ENCODE results near the gene STK38L.

The STK38L gene

DNA sequence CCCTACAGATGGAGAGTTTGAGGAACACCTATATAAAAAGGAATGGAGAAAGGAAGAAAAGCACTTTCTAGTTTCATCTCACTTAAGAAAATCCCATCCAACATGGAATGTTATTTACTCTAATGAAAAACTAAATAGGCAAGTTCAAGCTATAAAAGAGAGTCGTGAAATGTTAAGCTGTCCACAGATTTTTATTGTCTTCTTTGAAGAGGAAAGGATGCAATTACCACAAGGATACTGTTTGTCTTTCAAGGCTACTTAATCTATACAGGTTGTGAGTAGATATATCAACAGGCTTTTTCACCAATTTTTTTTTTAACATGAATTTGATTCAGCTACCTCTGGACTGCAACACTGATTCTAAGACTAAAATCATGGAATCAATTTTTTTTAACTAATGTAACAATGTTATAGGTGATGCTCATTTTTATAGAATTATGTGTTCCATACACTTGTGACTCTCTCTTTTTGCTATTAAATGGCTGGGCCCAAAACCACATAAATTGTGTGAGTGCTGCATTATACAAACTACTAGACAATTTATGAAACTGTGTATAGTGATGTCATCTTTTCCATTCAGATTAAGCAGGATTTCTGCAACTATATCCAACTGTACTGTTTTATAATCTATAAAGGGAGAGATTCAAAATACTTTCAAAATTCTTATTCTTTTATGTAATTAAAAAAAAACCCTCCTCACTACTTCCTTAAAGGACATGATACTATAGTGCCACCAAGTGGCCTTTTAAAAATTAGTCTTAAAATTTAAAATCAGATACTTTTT is 61.8 kb downstream of the STK38L start:
- Mint-ChIP-seq H3K27ac (no peak overlapping the region), H3K27me3 (no peaks in the 10 kb centered on the region), H3K9me3 (no peaks in the 10 kb centered on the region), H3K4me3 (no peak overlapping the region), H3K4me1 (ENCODE audit: low read depth) (peaks cover 15% of the 10 kb centered on the region), H3K36me3 (ENCODE audit: low read depth) (peaks cover 29% of the 10 kb centered on the region)

DNA sequence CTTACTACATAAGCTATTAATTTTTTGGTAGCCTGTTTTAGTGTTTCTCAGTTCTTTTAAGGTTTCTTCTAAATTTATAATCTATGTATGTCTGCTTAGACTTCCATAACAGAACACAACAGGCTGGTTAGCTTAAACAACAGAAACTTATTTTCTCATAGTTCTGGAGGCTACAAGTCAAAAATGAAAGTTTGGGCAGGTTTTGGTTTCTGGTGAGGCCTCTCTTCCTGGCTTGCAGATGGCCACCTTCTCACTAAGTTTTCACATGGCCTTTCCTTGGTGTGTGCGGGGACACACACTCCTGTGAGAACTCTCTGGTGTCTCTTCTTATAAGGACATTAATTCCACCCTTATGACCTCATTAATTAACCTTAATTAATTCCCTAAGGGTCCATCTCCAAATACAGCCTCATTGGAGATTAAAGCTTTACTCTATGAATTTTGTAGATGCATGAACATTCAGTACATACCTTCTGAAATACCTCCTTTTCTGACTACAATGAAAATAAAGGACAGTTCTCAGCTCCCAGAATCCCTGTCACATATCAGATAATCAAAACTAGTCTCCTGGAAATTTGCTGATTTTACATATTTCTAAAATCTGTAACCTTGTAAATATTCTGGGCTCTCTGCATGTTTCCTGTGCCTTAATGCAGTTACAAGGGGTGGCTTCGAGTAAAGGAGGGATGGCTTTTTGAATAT is 65.4 kb downstream of the STK38L start:
- Mint-ChIP-seq H3K27me3 (no peaks in the 10 kb centered on the region), H3K36me3 (ENCODE audit: low read depth) (peaks cover 38% of the 10 kb centered on the region), H3K27ac (peak overlapping the region; percentile 31), H3K9me3 (no peaks in the 10 kb centered on the region), H3K4me3 (no peak overlapping the region), H3K4me1 (ENCODE audit: low read depth) (peaks cover 15% of the 10 kb centered on the region)

DNA sequence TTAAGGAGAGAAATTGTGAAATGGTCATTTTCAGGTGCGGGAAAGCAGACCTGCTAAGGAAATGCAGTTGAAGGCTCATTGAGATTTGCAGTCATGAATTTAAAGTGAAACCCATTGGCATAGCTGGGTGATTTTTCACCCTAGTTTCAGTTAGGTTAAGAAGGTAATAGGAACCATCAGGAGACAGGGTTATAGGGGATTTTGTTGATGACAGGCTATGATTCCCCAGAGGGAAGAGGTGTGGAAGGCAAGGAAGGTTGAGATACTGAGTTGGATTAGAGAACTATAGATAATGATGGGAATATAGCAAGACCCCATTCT is 65.9 kb downstream of the STK38L start:
- Mint-ChIP-seq H3K4me1 (ENCODE audit: low read depth) (peaks cover 15% of the 10 kb centered on the region), H3K4me3 (no peak overlapping the region), H3K27ac (peak overlapping the region; percentile 31), H3K9me3 (no peaks in the 10 kb centered on the region), H3K27me3 (no peaks in the 10 kb centered on the region), H3K36me3 (ENCODE audit: low read depth) (peaks cover 43% of the 10 kb centered on the region)

DNA sequence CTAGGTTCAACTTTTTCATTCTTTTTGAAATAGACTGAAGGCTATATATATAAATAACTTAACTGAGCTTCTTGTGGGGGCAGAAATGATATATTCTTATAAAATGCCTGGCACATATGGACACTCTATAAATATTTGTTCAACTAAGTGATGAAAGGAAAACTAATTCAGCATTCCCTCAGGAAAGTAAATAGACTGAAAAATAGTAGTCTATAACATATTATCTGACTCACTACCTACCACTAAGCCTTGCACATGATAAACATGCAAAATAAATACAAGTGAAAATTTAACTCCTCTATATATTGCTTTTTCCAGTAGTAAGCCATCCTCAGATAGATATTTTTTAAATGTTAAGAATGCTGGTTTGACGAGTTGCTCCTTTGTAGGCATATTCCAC is 72.9 kb downstream of the STK38L start:
- Mint-ChIP-seq H3K9me3 (no peaks in the 10 kb centered on the region), H3K36me3 (ENCODE audit: low read depth) (peaks cover 40% of the 10 kb centered on the region), H3K27me3 (no peaks in the 10 kb centered on the region), H3K4me1 (ENCODE audit: low read depth) (no peaks in the 10 kb centered on the region), H3K4me3 (no peak overlapping the region), H3K27ac (no peak overlapping the region)

DNA sequence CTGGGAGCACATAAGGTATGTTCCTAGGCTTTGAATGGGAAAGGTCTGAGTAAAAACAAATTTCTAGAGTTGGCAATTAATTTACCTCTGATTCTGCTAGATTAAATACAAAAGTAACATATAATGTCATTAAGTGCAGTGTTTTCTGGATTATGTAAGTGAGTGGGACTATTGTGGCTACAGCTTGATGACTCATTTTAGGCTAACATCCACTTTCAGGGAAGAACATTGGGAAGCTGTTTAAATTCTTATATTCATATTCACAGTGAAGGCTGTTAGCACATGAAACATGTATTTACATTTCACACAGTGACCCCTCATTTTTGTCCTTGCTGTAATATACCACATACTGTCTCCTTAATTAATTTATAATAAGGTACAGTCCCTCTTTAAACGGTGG is 75.3 kb downstream of the STK38L start:
- no peak overlapping the region for H3K4me3 Mint-ChIP-seq
- H3K27ac Mint-ChIP-seq, result no peak overlapping the region
- H3K4me1 Mint-ChIP-seq (ENCODE audit: low read depth), result peaks cover 2% of the 10 kb centered on the region
- peaks cover 31% of the 10 kb centered on the region for H3K36me3 Mint-ChIP-seq (ENCODE audit: low read depth)
- no peaks in the 10 kb centered on the region for H3K27me3 Mint-ChIP-seq
- H3K9me3 Mint-ChIP-seq, result no peaks in the 10 kb centered on the region

DNA sequence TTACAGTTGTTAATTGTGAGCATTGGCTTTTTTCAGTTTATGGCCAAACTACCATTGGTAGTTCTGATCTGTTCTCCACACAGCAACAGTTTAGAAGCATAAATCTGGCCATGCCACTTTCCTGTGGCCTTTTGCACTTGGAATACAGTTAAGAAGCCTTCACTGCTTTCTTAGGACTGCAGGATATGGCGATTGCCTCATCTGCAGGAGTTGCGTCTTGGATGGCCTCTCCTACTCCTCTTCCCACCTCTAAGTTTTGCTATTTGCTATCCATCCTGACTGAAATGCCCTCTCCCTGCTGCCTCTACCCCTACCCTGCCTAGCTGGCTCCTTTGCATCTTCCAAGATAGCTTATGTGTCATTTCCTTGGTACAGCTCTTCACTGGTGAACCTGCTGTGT is 75.8 kb downstream of the STK38L start:
- no peaks in the 10 kb centered on the region for H3K27me3 Mint-ChIP-seq
- no peak overlapping the region for H3K4me3 Mint-ChIP-seq
- H3K27ac Mint-ChIP-seq, result no peak overlapping the region
- no peaks in the 10 kb centered on the region for H3K9me3 Mint-ChIP-seq
- H3K36me3 Mint-ChIP-seq (ENCODE audit: low read depth), result peaks cover 26% of the 10 kb centered on the region
- H3K4me1 Mint-ChIP-seq (ENCODE audit: low read depth), result peaks cover 4% of the 10 kb centered on the region

DNA sequence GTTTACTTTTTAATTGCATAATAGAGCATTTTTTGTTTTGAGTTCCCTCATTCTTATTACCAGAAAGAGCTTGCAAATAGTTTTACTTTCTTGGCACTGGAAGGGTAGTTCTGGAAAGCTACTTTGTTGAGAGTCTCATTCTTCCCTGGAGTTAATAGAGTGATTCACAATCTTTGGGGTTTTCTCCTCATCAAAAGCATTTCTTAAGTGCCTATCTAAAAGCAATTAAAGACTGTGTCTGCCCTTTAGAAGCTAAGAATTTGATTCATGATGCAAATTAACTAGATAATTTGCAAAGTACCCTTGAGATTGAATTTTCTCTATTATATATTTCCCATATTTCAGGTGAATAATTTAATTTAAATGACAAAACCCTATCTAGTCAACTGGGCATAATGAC is 80.4 kb downstream of the STK38L start:
- H3K36me3 Mint-ChIP-seq (ENCODE audit: low read depth), result peaks cover 29% of the 10 kb centered on the region
- no peaks in the 10 kb centered on the region for H3K27me3 Mint-ChIP-seq
- no peaks in the 10 kb centered on the region for H3K9me3 Mint-ChIP-seq
- no peak overlapping the region for H3K27ac Mint-ChIP-seq
- H3K4me1 Mint-ChIP-seq (ENCODE audit: low read depth), result peaks cover 10% of the 10 kb centered on the region
- no peak overlapping the region for H3K4me3 Mint-ChIP-seq

DNA sequence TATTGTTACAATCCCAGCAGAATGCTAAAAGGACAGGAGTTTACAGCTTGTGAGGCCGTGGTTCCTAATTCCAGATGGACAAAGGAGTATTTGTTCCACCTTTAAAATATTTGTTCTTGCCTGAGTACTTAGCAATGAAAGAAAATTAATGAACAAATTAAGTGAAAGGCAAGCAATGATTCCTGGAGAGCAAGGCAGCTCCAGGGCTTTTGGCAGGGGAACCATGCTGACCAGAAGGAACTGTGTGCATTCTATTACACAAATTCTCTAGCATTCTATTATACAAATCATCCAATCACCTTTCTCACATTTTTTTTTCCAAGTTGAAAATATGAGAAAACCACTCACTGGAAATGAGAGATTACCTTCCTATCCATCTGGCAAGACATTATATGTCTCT is 86.8 kb downstream of the STK38L start:
- H3K9me3 Mint-ChIP-seq, result no peaks in the 10 kb centered on the region
- peak overlapping the region; percentile 90 for H3K4me3 Mint-ChIP-seq
- peaks cover 17% of the 10 kb centered on the region for H3K36me3 Mint-ChIP-seq (ENCODE audit: low read depth)
- H3K27me3 Mint-ChIP-seq, result peaks cover 25% of the 10 kb centered on the region
- H3K27ac Mint-ChIP-seq, result peak overlapping the region; percentile 76
- H3K4me1 Mint-ChIP-seq (ENCODE audit: low read depth), result peaks cover 47% of the 10 kb centered on the region

DNA sequence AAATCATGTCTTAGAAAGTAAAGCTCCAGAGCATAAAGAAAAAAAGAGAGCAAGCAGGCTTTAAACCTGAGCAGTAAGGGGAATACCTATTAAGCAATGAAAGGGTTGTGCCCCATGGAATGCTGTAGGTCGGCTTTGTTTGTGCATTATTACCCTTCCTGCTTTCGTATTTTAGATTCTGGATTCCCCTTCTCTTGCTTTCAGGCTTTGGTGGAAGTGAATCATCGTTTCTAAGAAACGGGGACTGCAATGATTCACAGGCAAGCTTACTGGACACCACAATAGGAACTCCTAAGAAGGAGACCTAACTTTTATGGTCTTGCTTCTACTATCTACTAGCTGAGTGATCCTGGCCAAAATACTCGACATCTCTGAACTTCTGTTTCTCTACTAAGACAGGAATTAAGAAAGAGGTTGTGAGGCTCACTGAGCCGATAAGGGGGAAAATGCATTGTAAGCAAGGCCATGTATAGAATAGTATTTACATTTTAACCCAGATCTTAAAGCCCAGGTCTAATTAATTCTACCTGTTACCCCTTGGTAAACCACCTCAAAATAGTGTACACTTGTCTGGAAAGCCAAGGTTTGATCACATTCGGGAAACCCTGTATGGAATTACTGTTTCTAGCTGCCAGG is 87.3 kb downstream of the STK38L start:
- Mint-ChIP-seq H3K4me1 (ENCODE audit: low read depth) (peaks cover 47% of the 10 kb centered on the region), H3K9me3 (no peaks in the 10 kb centered on the region), H3K27ac (peak overlapping the region; percentile 76), H3K27me3 (peaks cover 30% of the 10 kb centered on the region), H3K36me3 (ENCODE audit: low read depth) (peaks cover 12% of the 10 kb centered on the region), H3K4me3 (peak overlapping the region; percentile 90)

DNA sequence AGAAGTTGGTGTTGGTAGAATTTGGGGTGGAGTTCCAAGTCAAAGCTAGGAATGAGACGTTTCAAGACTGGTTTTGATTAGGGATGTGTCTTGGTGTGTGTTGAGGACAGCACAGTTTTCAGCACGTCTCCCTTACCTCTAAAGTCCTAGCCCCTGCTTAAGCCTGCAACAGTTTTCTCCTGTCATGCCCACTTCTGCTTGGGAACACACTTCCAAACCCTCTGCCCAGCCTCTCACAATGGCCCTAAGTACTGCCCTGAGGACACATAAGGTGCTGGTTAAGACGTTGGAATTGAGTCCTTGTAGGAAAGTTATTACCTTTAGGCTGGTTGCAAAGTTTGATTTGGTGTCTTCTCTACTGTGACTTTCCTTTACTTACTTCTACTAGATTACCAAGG is 87.8 kb downstream of the STK38L start:
- Mint-ChIP-seq H3K9me3 (no peaks in the 10 kb centered on the region), H3K36me3 (ENCODE audit: low read depth) (peaks cover 7% of the 10 kb centered on the region), H3K27me3 (peaks cover 30% of the 10 kb centered on the region), H3K4me1 (ENCODE audit: low read depth) (peaks cover 47% of the 10 kb centered on the region), H3K27ac (peak overlapping the region; percentile 76), H3K4me3 (peak overlapping the region; percentile 90)

DNA sequence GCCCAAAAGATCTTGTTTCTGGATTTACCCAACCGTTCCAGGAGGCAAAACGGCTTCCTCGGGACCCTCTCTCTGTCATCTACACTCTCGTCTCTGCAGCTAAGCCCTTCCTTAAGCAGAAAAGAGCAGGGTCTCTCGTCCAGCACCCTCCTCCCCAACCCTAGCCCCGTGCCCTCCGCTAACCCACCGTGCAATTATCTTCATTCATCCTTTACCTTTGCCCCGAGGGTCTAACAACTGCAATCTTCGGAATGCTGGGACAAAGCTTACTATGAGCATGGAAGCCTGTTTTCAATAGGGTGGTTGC is 88.3 kb downstream of the STK38L start:
- peaks cover 49% of the 10 kb centered on the region for H3K4me1 Mint-ChIP-seq (ENCODE audit: low read depth)
- peak overlapping the region; percentile 76 for H3K27ac Mint-ChIP-seq
- peaks cover 32% of the 10 kb centered on the region for H3K27me3 Mint-ChIP-seq
- H3K9me3 Mint-ChIP-seq, result no peaks in the 10 kb centered on the region
- peak overlapping the region; percentile 90 for H3K4me3 Mint-ChIP-seq
- peaks cover 6% of the 10 kb centered on the region for H3K36me3 Mint-ChIP-seq (ENCODE audit: low read depth)

DNA sequence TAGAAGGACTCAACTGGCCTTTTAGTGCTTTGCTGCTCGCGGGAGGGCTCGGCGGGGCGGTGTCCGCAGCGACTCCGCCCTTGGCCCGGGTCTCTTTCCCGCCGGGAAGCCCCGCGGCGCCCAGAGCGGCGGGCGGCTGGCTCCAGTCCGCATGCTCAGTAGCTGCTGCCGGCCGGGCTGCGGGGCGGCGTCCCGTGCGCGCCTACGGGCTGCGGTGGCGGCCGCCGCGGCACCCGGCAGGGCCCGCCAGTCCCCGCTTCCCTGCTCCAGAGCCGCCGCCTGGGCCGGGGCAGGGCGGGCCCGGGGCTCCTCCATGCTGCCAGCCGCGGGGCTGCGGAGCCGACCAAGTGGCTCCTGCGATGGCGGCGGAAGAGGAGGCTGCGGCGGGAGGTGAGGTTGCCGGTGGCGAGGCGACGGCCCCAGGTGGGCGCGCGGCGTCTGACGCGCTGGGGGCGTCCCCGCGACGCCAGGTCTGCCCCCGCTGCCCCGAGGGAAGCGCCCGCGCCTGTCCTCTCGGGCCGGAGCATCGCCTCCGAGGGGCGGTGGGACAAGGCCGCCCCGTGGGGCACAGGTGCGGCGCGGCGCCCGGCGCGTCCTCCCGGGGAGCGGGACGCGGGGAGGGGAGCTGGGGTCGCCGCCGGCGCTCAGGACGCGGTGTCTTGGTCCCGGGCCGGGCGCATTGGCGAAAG is 88.8 kb downstream of the STK38L start, which contains the start of gene BMAL2:
Gene BMAL2 (plus strand): TSS at position 123 of the 689 bp plus-strand sequence. CDS start 237 bp downstream, at position 360.
- H3K4me1 Mint-ChIP-seq (ENCODE audit: low read depth), result peaks cover 53% of the 10 kb centered on the region

DNA sequence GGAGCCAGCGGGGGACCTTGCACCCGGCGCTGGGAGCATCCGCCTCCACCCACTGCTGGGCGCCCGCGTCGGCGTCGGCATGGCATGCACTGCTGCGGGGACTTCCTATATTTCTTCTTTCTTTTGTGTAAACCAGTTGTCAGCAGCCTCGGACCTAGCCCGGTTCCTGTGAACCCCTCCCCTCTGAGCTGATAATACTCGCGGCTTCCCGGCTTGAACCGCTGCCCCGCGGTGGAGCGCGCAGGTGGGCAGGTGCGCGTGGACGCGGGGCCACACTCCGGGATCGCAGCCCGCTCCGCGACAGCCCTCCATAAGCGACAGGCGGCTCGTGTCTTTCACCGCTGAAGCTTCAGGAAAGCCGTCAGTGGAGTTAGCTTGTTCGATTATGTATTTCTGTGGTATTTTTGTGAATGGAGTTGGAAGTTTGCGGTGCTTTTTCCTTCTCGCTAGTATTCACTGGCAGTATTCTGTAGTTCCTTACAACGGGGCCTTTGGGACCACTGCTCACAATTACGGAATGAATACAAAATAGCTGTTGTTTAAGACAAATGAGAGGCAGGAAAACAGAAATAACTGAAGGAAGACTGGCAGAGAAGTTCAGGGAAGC is 89.4 kb downstream of the STK38L start:
- H3K4me1 Mint-ChIP-seq (ENCODE audit: low read depth), result peaks cover 58% of the 10 kb centered on the region

More for the DNA sequence above, 88.8 kb downstream of the STK38L start, which contains the start of gene BMAL2:
- Mint-ChIP-seq H3K27me3 (peaks cover 37% of the 10 kb centered on the region), H3K36me3 (ENCODE audit: low read depth) (peaks cover 1% of the 10 kb centered on the region), H3K27ac (peak within 1 kb of the TSS; percentile 93), H3K4me3 (peak within 1 kb of the TSS; percentile 93), H3K9me3 (no peaks in the 10 kb centered on the region)

DNA sequence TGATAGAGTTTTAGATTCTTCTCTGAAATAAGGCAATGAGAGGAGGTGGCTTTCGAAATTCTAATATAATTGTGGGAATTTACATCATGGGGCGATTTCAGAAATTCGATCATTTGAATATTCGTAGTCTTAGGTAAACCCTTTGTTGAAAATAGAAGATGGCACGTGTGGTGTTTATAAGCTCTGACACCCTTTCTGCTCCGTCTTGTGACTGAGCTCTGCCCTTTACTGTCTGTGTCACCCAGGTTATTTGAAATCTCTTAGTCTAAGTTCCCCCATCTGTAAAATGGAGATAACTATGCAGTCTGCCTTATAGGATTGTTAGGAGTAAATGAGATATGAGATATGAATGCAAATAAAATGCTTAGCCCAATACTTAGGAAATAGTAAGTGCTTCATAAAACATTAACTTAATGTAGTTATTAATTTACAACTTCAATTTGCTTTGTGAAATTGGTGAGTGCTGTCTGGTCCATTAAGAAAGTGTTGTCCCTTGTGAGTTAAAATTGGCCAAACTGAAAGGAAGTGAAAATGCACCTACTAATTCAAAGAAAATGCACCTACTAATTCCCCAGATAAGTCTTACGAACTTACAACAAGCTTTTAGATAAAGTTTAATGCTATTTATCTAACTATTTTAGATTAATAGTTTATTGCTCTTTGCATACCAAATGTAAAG is 90.1 kb downstream of the STK38L start:
- Mint-ChIP-seq H3K9me3 (no peaks in the 10 kb centered on the region), H3K27ac (no peak overlapping the region), H3K36me3 (ENCODE audit: low read depth) (no peaks in the 10 kb centered on the region), H3K27me3 (peaks cover 39% of the 10 kb centered on the region), H3K4me3 (peak overlapping the region; percentile 93), H3K4me1 (ENCODE audit: low read depth) (peaks cover 54% of the 10 kb centered on the region)

More for the DNA sequence above, 89.4 kb downstream of the STK38L start:
- H3K27me3 Mint-ChIP-seq, result peaks cover 39% of the 10 kb centered on the region
- no peaks in the 10 kb centered on the region for H3K36me3 Mint-ChIP-seq (ENCODE audit: low read depth)
- peak overlapping the region; percentile 93 for H3K4me3 Mint-ChIP-seq
- H3K27ac Mint-ChIP-seq, result peak overlapping the region; percentile 93
- H3K9me3 Mint-ChIP-seq, result no peaks in the 10 kb centered on the region

All from stimulated activated naive CD8-positive, alpha-beta T cell treated with anti-CD3 and anti-CD28 coated beads, Interleukin-15, Interleukin-2, amounts not matched to agents 100 ng/mL and 50 ng/mL, for 24 hours (primary cell).